GM06990 (cell line): Measurements from ENCODE around the gene THADA.
A peak's percentile ranks its signal among the peaks of the same experiment; 100 is the strongest.

Experiments used
- DNase-seq: peaks from one replicate; pipeline ENCODE4 v3.0.0-alpha.2; 2011; ENCODE audit not compliant: insufficient read length; ENCODE audit errors: extremely low read depth
- H3K27me3 ChIP-seq: replicated peaks from 2 replicates; pipeline ENCODE4 v1.6.0; 2011; ENCODE audit warnings: low read length; ENCODE audit not compliant: control insufficient read depth, insufficient read depth
- H3K36me3 ChIP-seq: 2 replicates; pipeline ENCODE4 v1.5.1; 2011; ENCODE audit warnings: low read length; ENCODE audit not compliant: control insufficient read depth, insufficient read depth
- H3K4me3 ChIP-seq: replicated peaks from 2 replicates; pipeline ENCODE4 v1.5.1; 2011; ENCODE audit warnings: low read depth, mild to moderate bottlenecking, control low read depth, low read length
- CTCF ChIP-seq: IDR thresholded peaks from 2 replicates; pipeline ENCODE4 v1.5.1; 2011; ENCODE audit warnings: low read length, control low read depth, mild to moderate bottlenecking, inconsistent platforms; ENCODE audit not compliant: insufficient read depth, poor library complexity, severe bottlenecking

Gene THADA, protein sequence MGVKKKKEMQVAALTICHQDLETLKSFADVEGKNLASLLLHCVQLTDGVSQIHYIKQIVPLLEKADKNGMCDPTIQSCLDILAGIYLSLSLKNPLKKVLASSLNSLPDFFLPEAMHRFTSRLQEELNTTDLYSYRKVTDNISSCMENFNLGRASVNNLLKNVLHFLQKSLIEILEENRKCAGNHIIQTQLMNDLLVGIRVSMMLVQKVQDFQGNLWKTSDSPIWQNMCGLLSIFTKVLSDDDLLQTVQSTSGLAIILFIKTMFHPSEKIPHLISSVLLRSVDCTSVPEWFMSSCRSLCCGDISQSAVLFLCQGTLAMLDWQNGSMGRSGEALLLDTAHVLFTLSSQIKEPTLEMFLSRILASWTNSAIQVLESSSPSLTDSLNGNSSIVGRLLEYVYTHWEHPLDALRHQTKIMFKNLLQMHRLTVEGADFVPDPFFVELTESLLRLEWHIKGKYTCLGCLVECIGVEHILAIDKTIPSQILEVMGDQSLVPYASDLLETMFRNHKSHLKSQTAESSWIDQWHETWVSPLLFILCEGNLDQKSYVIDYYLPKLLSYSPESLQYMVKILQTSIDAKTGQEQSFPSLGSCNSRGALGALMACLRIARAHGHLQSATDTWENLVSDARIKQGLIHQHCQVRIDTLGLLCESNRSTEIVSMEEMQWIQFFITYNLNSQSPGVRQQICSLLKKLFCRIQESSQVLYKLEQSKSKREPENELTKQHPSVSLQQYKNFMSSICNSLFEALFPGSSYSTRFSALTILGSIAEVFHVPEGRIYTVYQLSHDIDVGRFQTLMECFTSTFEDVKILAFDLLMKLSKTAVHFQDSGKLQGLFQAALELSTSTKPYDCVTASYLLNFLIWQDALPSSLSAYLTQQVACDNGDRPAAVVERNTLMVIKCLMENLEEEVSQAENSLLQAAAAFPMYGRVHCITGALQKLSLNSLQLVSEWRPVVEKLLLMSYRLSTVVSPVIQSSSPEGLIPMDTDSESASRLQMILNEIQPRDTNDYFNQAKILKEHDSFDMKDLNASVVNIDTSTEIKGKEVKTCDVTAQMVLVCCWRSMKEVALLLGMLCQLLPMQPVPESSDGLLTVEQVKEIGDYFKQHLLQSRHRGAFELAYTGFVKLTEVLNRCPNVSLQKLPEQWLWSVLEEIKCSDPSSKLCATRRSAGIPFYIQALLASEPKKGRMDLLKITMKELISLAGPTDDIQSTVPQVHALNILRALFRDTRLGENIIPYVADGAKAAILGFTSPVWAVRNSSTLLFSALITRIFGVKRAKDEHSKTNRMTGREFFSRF (N-terminal part only)

GRCh38 chr2:43595603-43596412, at the start of gene THADA:
TSS of gene THADA (minus strand) at chr2:43596038. CDS start at chr2:43592392, 3,646 bp downstream.
- H3K36me3 ChIP-seq = no peaks in the 10 kb centered on the region; the same call in 1 of the 2 replicates
- DNase-seq = peak; percentile 95
- peak within 1 kb of the TSS; percentile 84 for H3K4me3 ChIP-seq
- no peak for TF ChIP-seq CTCF
- no peaks in the 10 kb centered on the region for H3K27me3 ChIP-seq

- Histone ChIP-seq H3K36me3 (no peaks in the 10 kb centered on the region), H3K27me3 (no peaks in the 10 kb centered on the region), H3K4me3 (no peak overlapping the region)
- TF ChIP-seq CTCF = no peak
- DNase-seq = no peak
Observed at GRCh38 chr2:43643680-43644079, 47.8 kb upstream of the THADA start.

DNA sequence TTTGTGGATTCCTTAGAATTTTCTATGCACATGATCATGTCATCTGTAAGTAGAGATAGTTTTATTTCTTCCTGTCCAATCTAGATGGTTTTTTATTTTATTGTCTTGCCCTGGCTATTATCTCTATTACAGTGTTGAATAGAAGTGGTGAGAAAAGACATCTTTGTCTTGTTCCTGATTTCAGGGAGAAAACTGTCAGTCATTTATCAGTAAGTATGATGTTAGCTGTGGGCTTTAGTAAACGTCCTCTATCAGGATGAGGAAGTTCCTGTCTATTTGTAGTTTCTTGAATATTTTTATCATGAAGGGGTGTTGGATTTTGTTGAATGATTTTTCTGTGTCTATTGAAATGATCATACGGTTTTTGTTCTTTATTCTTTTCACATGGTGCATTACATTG, 46.5 kb upstream of the THADA start:
- Histone ChIP-seq H3K4me3 (no peak overlapping the region), H3K36me3 (no peaks in the 10 kb centered on the region), H3K27me3 (no peaks in the 10 kb centered on the region)
- DNase-seq = no peak
- TF ChIP-seq CTCF = no peak

GRCh38 chr2:43637030-43637803, 41.4 kb upstream of the THADA start, which contains the start of gene PLEKHH2:
TSS of gene PLEKHH2 (plus strand) at chr2:43637260. CDS start at chr2:43644674, 7,414 bp downstream.
- Histone ChIP-seq H3K4me3 (peak within 1 kb of the TSS; percentile 44), H3K36me3 (no peaks in the 10 kb centered on the region), H3K27me3 (no peaks in the 10 kb centered on the region; the same call in none of the 2 replicates)
- DNase-seq = peak; percentile 76
- no peak for TF ChIP-seq CTCF
